HG02642 (cell line): ENCODE measurements around the gene PER2.
A peak's percentile ranks its signal among the peaks of the same experiment; 100 is the strongest.

Experiments used
- ATAC-seq: cut with Tn5 transposase; IDR thresholded peaks from one replicate; pipeline ENCODE4 v1.9.1; 2021; ENCODE audit warnings: mild to moderate bottlenecking; ENCODE audit not compliant: unreplicated experiment, poor library complexity

Gene PER2

DNA sequence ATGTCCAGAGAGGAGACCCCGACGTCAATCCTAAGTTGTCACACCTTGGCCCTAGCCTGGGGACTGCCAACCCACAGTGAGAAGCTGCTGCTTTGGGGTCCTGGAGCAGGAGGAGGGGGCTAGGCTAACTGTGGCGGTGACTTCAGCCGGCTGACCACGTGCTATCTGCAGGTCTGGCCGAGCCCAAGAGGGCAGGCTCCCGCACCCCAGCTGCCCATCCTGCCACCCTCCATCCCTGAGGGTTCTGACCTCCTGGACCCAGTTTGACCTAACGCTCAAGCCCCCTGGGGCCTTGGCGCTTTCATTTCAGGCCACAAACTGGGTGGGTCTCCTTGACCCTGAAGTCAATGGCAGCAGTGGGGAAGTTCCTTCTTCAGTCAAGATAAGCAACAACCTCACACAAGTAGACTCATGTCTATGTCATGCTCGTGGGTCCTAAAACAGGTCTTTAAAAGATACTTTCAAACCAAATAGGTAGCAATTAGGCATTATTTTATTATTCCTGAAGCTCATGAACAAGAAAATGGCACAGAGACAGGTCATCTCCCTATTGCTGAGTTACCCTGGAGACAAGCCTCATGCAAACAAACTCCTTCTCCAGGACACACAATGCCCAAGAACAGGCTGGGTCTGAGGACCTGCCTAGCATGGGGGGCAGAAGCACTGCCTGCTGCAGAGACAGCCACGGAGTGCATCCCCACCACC, 50.8 kb downstream of the PER2 start:
- no peak for ATAC-seq

DNA sequence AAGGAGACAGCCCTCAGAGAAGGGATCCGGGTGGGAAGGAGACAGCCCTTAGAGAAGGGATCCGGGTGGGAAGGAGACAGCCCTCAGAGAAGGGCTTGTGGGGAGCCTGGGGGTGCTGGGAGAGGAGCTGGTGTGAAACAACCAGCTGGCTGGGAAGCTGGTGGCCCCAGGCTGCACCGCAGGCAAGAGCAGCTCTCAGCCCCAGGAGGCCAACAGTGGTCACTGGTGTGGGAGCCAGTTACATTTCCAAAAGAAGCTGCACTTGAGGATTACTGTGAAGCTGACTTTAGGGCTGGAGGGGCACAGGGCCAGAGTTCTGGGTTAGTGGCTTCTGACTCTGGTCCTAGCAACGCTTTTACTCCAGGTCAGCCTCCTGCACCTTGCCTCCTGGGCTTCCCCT, 51.8 kb downstream of the PER2 start:
- no peak for ATAC-seq

DNA sequence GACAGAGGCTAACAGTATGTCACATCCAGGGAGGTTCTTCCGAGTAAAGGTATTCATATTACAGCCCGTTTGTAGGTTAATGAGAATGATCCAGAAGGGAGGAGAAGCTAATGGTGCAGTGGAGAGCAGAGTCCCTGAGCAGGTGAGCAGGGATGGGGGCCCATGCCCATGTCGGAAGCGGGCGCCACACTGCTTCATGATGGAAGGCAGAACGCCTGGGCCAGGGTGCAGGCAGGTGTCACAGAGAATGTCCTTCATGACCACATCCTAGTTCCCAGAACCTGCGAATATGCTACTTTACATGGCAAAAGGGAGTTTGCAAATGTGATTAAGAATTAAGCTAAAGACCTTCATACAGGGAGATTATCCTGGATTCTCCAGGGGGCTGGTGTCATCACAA, 52.6 kb downstream of the PER2 start:
- ATAC-seq, result no peak

GRCh38 chr2:238235331-238235732, 53.1 kb downstream of the PER2 start:
- no peak for ATAC-seq

DNA sequence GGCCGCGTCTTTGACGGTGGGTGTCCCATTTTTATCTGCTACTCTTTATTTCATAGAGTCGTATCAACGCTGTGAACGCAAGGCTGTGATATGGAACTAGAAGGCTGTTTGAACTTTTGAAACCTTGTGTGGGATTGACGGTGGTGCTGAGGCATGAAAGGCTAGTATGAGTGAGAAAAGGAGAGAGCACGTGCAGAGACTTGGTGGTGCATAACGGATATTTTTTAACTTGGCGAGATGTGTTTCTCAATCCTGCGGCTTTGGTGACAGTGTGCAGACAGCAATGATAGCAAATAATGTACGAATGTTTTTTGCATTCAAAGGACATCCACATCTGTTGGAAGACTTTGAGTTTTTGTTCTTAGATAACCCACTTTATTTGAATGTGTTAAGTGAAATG, 54.8 kb downstream of the PER2 start:
- no peak for ATAC-seq

DNA sequence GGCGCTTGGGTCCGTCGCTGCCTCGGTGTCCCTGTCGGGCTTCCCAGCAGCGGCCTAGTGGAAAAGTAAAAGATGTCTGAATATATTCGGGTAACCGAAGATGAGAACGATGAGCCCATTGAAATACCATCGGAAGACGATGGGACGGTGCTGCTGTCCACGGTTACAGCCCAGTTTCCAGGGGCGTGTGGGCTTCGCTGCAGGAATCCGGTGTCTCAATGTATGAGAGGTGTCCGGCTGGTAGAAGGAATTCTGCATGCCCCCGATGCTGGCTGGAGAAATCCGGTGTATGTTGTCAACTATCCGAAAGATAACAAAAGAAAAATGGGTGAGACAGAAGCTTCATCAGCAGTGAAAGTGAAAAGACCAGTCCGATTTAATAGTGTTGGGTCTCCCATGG, 56.6 kb downstream of the PER2 start:
- no peak for ATAC-seq

DNA sequence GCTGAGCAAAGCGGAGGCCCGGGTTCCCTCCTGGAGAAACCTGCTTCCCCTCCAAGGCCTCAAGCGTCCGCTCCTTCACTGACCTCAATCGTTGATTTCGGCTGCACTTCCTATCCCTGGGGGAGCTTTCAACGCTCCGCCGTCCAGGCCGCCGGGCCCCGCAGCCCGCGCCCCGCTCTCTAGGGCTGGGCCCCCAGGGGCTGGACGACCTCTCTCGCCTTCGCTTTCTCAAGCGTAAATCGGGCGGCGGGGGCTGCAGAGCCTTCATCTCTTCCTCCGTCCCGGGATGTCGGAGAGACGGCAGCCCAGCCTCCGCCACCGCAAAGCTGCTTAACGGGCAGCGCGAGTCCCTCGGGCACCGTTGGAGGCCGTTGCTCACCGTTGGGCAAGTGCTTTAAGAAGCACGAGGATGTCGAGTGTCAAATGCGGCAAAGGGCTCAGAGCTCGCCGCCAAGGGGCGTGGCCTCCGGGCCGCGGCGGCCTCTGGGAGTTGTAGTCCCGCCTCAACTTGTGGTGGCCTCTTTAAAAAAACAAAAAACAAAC, 57.1 kb downstream of the PER2 start:
- peak; percentile 64 for ATAC-seq

GRCh38 chr2:238230699-238231098, 57.7 kb downstream of the PER2 start:
- ATAC-seq, result no peak

- no peak for ATAC-seq
These were observed 59.7 kb downstream of the PER2 start for GRCh38 chr2:238228700-238229099.

DNA sequence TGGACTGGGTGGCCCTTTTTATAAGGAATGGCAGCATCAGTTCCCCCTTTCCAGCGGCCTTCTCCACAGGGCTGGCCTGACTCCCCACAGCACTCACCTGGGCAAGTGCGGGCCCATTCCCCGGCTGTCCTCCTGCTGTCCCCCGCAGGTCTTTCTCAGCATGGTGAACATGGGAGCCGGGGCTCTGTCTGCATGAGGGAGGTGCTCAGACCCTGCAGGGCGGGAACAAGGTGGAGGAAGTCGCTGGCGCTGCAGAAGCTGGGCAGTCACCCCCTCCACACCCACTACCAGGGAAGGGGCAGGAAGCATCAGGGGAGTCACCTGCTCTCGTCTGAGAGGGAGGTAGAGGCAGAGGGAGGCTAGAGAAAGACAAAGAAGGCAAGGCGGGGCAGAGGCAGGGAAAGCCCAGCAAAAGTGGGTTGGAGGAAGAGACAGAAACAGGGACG, 60.8 kb downstream of the PER2 start:
- no peak for ATAC-seq

DNA sequence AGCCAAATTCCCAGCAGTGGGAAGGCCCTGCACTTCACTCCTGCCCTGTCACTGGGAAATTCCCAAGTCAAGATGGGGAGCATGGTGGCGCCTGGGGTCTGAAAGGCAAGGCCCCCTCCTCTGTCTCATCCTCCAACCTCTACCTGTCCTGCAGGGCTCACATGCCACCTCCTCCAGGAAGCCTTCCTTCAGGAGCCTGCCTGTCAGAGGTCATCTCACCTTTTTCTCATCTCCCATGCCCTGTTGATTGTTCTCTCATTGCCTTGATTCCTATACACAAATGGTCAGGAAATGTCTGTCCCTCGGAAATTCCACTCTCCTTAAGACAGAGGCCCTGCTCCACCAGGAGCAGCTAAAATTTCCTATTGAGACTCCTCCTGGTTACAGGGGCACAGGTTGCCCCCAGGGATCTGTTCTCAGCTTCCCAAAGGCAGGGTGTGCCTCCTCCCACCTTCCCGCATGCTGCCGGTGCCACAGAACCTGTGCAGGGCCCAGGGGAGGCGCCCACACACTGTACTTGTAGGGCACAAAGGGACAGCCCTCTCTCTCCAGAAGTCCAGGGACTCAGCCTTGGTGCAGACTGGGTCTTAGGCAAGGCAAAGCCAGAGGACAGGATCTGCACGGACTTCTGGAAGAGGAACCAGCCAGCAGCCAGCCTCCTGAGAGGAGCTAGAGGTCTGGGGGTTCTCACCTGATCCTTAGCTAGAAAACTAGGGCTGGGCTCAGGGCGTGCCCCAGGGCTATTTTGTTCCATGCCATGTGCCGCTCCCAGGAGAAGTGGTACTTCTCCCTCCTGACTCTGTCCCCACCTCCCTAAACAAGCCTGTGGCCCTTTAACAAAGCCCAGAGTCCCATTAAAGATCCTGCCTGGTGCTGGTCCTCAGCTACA, 61.5 kb downstream of the PER2 start:
- no peak for ATAC-seq

GRCh38 chr2:238225911-238226697, 62.3 kb downstream of the PER2 start:
- ATAC-seq, result no peak

GRCh38 chr2:238225121-238225520, 63.3 kb downstream of the PER2 start:
- ATAC-seq, result no peak

GRCh38 chr2:238224356-238225035, 63.9 kb downstream of the PER2 start:
- no peak for ATAC-seq

DNA sequence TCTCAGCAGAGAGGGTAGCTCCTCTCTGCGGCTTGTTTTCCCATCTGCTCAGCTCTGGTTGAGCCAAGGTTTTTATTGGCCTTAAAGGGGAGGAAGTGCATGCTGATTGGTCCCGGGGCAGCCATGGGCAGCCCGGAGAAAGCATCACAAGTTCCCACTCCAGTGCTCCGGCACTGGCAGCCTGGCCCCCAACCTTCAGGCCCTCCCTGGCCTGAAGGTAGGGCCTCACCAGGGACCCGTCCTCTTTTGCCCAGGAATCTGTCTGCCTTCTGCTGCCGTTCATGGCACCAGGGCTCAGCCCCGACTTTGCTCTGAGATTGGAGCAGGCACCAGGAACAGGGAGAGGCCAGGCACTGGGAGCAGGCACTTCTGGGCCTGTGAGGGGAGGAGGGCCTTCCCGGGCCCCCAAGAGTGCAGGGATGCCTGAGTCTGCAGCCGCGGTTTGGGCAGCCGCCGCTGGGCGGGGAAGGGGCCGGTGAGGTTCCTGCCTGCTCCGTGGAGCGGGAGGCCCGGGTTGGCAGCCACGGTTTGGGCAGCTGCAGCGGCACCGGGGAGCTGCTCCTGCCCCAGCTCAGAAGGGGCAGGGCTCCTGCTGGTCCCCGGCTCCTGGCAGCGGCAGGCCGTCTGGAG, 67.4 kb downstream of the PER2 start:
- ATAC-seq, result no peak

DNA sequence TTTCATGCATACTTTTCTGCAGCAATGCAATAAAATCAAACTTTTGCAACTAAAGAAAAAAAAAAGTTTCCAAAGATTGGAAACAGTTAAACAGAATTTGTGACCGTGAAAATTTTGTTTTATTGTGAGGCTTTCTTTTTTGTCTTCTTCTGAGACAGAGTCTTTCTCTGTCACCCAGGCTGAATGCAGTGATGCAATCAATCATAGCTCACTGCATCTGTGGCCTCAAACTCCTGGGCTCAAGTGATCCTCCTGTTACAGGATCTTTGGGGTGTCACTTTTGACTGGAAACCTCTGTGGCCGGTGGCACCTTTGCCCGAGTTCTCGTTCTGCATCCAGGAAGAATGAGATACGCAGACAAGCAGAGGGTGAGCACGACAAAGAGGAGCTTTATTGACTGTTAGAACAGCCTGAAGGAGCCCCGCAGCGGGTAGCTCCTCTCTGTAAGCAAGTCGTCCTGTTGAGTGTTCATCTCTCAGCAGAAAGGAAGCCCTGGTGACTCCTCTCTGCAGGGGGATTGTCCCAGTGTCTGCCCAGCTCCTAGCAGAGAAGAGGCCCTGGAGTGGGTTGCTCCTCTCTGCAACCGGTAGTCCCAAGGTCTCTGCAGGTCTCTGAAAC, 68.0 kb downstream of the PER2 start:
- ATAC-seq, result no peak

DNA sequence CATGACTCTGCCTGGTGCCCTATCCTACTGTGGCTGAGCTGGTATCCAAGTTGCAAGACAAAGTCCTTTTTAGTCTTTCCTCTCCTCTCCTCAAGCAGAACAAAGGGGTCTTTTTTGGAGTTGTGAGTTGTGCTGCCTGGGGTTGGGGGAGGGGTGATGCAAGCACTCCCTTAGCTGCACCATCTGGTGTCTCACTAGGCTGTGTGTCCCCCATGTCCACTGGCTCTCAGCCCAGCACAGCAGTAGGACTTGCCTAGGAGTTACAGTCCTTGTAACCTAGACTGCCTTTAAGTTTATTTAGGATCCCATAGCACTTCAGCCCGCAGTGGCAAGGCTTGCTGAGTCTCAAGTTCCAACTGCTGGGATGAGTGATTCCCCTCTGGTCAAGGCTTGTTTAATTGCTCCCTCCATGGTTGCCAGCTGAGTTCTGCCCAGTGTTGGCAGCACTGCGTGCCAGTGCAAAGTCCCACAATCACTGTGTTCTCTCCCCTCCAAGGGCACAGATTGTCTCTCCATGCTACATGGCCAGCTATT, 71.7 kb downstream of the PER2 start:
- ATAC-seq, result no peak

DNA sequence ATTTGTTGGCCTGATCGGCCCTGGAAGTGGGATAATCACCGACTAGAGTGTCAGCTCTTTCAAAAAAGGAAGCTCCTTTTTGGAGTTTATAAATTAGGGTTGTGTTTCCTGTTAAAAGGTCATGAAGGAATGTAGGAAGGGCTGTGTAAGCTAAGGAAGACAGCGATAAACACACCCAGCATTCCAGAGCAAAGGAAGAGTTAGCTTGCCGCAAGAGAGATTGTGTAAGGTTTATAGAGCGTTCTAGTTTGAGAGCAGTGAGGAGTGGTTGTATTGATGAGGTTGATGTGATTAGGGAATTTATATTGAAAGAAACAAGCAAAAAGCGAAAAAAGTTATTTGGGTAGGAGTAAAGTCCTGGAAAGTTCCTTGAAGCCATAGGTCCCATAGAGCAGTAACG, 81.4 kb downstream of the PER2 start:
- no peak for ATAC-seq
